GM19452 (cell line): Measurements from ENCODE around the gene ELFN1.

Experiments used
- ATAC-seq: cut with Tn5 transposase; IDR thresholded peaks from one replicate; pipeline ENCODE4 v1.9.1; 2021; ENCODE audit not compliant: unreplicated experiment

The ELFN1 gene

GRCh38 chr7:1641661-1642260 is 28.3 kb upstream of the ELFN1 start:
- ATAC-seq, result no peak

DNA sequence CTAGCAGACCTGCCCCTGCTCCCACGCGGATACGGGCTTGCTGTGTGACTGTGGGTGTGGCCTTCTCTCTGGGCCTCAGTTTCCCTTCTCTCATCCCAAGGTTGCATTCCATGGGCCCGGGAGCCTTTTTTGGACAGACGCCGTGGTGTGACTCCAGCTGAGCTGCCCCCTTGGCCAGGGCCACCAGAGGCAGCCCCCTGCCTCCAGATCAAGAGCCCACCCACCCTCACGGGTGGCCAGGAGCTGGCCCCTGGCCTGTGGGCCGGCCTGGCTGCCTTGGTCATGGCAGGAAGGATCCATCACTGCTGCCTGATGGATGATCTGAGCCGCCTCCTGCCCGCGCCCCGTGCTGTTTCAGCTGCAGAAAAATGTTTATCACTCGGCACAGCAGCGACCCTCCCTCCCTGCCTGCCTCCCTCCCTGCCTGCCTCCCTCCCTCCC is 27.8 kb upstream of the ELFN1 start:
- no peak for ATAC-seq

DNA sequence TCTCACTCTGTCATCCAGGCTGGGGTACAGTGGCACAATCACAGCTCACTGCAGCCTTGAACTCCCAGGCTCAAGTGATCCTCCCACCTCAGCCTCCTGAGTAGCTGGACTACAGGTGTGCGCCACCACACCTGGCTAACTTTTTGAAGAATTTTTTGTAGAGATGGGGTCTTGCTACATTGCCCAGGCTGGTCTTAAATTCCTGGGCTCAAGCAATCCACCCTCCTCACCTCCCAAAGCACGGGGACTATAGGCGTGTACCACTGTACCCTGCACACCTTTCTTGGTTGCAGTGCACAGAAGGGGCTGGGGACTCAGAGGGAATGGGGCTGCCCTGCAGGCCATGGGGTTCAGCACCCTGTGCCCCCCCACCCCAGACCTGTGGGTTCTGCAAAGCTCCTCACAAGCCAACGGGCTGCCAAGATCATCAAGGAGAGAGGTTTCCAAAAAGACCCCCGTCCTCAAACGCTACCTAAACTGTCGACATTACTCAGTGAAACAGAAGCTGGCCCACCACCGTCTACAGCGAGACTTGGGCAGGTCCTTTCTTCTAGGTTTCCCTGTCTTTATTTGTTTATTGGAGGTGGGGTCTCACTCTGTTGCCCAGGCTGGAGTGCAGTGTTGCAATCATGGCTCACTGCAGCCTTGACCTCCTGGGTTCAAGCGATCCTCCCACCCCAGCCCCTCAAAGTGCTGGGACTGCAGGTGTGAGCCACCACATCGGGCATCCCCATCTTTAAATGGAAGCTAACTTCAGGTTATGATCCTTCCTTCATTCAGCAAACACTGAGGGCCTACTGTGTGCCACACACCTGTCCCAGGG is 26.6 kb upstream of the ELFN1 start:
- no peak for ATAC-seq

DNA sequence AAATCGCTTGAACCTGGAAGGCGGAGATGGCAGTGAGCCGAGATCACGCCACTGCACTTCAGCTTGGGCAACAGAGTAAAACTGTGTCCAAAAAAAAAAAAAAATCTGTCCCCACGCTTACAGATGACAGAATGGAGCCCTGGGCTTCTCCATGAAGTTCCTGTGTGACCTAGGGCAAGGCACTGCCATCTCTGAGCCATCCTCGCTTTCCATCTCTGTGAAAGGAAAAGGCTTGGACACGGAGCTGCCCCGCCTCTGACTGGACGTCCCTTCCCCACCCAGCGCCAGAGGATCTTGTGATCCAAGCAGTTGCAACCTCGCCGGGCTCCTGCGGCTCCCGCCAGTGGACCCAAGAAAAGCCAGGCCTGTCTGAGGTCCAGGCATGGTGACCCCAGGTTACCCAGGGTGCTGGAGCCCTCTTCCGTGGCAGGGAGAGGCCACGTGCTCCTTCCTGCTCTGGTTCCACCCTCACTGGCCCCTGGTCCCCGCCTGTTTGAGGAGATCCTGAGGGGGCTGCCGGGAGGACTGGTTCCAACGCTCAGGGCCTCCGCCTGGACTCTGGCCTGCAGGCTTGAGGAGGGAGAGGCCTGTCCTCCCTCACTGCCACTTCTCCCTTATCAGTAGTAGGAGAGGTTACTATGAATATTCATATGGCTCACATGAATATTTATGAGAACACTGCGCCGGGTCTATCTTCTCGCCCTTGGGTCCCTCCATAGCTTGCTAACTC is 25.6 kb upstream of the ELFN1 start:
- ATAC-seq, result no peak

DNA sequence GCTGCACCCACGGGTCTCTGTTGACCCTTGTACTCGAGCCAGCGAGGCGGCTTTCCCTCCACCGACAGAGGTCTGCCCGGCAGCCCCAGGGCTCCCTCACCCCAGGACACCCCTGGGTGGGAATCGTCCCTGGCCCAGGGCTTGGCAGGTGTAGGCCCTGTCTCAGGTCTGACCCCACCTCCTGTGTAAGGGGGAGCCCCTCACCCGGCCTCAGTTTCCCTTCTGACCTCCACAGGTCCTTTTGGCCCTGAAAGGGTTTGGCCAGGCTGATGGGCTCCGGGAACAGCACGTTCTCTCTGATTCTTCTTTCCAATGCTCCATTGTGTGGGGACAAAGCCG is 25.0 kb upstream of the ELFN1 start:
- ATAC-seq, result no peak

DNA sequence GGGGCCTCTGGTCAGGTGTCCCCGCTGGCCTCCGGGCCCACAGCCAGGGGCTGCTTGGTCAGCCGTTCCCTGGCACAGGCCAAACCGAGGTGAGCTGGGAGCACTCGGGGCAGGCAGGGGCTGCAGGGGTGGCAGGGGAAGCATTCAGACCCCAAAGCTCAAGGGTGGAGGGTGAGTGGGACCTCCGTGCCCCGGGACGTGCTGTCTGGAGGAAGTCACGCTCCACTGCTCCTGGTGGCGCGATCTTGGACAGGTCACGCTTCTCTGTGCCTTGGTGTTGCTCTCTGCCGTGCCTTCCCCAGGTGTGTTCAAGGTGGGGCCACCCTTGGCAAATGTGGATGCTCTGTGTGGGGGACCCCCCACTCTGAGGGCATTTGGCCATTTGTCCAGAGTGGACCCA is 24.6 kb upstream of the ELFN1 start:
- no peak for ATAC-seq

GRCh38 chr7:1646391-1646790 is 23.7 kb upstream of the ELFN1 start:
- ATAC-seq, result no peak

GRCh38 chr7:1646957-1647891 is 22.9 kb upstream of the ELFN1 start:
- no peak for ATAC-seq

DNA sequence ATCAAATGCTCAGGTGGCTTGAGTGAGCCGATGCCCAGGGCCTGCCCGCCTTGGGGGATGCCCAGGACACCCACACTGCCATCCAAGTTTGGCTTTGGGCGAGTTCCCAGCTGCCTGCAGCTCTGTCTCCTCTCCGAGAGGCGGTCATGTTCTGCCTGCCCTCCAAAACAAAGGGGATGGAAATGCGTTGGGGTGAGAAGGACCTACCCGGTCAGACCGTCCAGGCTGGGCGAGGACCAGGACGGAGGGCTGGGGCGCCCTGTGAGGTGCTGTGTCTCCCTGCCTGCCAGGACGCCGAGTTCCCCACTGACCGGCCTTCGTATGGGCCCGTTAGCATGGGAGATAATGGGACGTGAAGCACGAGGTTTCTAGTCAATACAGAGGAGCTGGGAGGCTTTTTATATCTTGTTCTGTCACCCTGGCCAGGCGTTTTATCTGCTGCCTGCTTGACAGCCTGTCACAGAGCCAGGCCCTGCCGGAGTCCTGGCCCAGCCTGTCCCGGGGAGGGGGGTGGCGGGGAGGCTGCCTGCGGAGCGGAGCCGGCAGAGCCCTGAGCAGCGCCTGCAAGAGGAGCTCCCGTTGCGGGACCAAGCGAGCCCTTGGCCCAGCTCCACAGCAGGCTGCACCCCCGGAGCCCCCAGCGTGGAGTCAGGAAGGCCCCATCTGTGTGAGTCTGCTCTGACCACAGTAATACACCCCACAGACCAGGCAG is 22.0 kb upstream of the ELFN1 start:
- ATAC-seq, result no peak

GRCh38 chr7:1649751-1650326 is 20.2 kb upstream of the ELFN1 start:
- ATAC-seq, result no peak

DNA sequence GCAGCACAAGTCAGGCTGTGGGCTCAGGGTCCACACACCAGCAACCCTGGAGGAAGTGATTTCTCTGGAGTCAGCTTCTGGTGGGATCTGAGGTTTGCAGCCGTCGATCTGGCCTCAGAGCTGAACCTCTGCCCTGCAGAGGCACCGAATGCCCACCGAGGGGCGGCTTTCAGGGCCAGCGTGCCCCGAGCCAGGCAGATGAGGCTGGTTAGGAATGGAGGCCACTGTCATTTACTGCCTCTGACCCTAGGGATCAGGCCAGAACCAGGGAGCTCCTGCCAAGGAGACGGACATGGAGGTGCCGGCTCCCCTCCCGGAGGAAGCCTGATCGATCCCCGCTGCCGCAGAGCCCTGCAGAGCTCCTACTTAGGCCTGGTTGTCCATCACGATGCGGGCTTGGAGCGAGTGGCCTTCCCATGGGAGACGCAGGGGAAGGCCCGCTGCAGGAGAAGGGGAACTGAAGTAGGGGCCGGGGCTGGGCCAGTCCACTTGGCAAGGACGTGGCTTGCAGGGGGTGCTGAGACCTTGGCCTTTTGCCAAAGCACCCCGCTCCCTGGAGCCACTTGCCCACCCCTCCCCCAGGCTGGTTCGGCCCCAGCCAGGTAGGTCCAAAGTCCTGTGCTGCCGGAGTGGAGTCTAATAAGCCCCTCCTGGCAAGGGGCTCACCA is 19.6 kb upstream of the ELFN1 start:
- ATAC-seq, result no peak

- ATAC-seq, result no peak
Observed at GRCh38 chr7:1651031-1651446, 19.0 kb upstream of the ELFN1 start.

DNA sequence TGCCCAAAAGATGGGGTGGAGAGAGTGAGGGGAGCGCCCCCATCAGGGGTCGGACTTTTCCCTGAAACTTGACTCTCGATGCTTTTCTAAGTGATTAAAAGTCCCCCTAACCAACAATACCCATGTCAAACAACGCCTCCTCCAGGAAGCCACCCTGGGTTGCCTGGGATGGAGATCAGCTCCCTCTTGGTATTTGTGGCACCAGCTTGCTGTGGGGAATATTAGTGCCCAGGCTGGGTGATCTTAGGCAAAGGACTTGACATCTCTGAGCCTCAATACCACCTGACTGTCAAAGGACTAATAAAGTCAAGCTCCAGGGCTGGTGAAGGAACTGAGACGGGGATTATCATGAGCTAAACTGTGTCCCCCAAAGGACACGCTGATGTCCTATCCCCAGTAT is 18.2 kb upstream of the ELFN1 start:
- no peak for ATAC-seq

GRCh38 chr7:1653500-1653899 is 16.6 kb upstream of the ELFN1 start:
- ATAC-seq, result no peak

GRCh38 chr7:1654111-1654510 is 16.0 kb upstream of the ELFN1 start:
- no peak for ATAC-seq

DNA sequence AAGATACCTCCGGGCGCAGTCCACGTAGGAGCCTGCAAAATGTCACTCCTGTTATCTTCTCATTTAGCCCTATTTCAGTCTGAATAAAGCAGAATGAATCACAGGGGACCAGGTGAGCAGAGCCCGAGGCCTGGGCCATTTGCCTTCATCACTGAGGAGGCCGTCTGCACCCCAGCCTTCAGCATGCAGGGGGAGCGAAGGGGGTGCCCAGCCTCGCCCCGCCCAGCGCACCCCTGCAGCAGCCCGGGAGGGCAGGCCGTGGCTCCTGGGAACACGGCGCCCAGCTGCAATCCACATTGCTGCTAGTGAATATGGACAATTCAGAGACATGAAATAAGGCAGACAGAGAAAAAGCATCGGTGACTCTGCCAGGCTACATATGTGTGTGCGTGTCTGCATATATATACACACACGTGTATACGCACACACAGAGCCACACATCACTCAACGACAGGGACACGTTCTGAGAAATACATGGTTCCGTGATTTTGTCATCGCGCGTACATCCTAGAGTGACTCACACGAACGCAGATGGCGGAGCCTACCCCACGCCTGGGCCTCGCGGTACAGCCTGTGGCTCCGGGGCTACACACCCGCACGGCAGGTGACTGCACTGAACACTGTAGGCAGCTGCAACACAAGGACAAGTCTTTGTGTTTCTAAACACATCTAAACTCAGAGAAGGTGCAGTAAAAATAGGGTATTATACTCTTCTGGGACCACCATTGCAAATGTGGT is 15.2 kb upstream of the ELFN1 start:
- no peak for ATAC-seq

DNA sequence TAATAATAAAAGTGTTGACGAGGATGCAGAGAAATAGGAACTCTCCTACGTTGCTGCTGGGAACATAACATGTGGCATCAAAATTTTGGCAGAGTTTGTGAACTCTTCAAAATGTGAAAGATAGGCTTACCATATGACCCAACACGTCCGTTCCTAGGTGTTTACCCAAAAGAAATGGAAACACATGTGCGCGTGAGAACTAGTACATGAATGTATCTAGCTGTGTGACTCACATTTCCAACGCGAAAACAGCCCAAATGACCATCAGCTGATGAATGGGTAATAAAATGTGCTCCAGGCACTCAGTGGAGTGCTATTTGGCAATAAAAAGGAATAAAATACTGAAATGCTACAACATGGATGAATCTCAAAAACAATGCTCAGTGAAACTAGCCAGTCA is 10.4 kb upstream of the ELFN1 start:
- no peak for ATAC-seq

GRCh38 chr7:1661461-1661860 is 8.6 kb upstream of the ELFN1 start:
- ATAC-seq, result no peak

- ATAC-seq, result no peak
Observed at GRCh38 chr7:1662101-1662500, 8.0 kb upstream of the ELFN1 start.
